Measurements from ENCODE around the gene BLOC1S2.

GRCh38 chr10:100297242-100297641 is 10.8 kb upstream of the BLOC1S2 start:
- TF ChIP-seq CTCF (IDR thresholded peaks at IDR 0.05) (no peak), POLR2A (IDR thresholded peaks at IDR 0.05) (no peak)
